COR-L47 (cell line): Measurements from ENCODE around the gene SBF1.

Source experiments
- DNase-seq: peaks from one replicate; lab custom pipeline; 2025; lab: John Stamatoyannopoulos, UW

SBF1 gene

GRCh38 chr22:50483977-50484853, 9.4 kb upstream of the SBF1 start:
- no peak for DNase-seq

GRCh38 chr22:50483556-50483955, 8.7 kb upstream of the SBF1 start:
- DNase-seq, result no peak

GRCh38 chr22:50483106-50483505, 8.3 kb upstream of the SBF1 start:
- DNase-seq, result no peak

GRCh38 chr22:50482107-50483074, 7.6 kb upstream of the SBF1 start:
- no peak for DNase-seq

- no peak for DNase-seq
Observed at GRCh38 chr22:50481440-50482106, 6.7 kb upstream of the SBF1 start, which contains the start of gene ADM2. TSS of gene ADM2 (plus strand) at chr22:50481543. CDS start at chr22:50481848, 305 bp downstream.

GRCh38 chr22:50481045-50481439, 6.2 kb upstream of the SBF1 start:
- DNase-seq, result no peak

- no peak for DNase-seq
Observed at GRCh38 chr22:50479721-50480120, 4.9 kb upstream of the SBF1 start.

- DNase-seq, result no peak
Observed at GRCh38 chr22:50477923-50478322, 3.1 kb upstream of the SBF1 start.

GRCh38 chr22:50476868-50477267, 2.0 kb upstream of the SBF1 start:
- no peak for DNase-seq

- no peak for DNase-seq
Observed at GRCh38 chr22:50475652-50476002, 792 bp upstream of the SBF1 start.

GRCh38 chr22:50473855-50474671, 772 bp downstream of the SBF1 start:
- DNase-seq, result no peak

GRCh38 chr22:50473088-50473487, 1.7 kb downstream of the SBF1 start:
- DNase-seq, result no peak

GRCh38 chr22:50471962-50472361, 2.9 kb downstream of the SBF1 start:
- DNase-seq, result no peak

GRCh38 chr22:50471197-50471847, 3.5 kb downstream of the SBF1 start:
- DNase-seq, result no peak

- no peak for DNase-seq
Observed at GRCh38 chr22:50470491-50470890, 4.3 kb downstream of the SBF1 start.

- peak; percentile 95 for DNase-seq
Observed at GRCh38 chr22:50469377-50470305, 5.2 kb downstream of the SBF1 start.

- no peak for DNase-seq
Observed at GRCh38 chr22:50468626-50469025, 6.2 kb downstream of the SBF1 start.

GRCh38 chr22:50467773-50468440, 6.9 kb downstream of the SBF1 start:
- no peak for DNase-seq

- DNase-seq, result no peak
Observed at GRCh38 chr22:50467341-50467740, 7.5 kb downstream of the SBF1 start.
